Activated CD8-positive, alpha-beta T cell treated with anti-CD3 and anti-CD28 coated beads for 36 hours (primary cell): ENCODE results near the gene DYDC2. TPM values are rescaled to one million over a fixed set of nuclear protein-coding genes. Genes with fewer than 3 reads are reported as not detected.

Source experiments
- ATAC-seq: fragments of 200-7000 bp; cut with Tn5 transposase; one replicate; pipeline ENCODE4 v1.10.0; 2021; ENCODE audit warnings: mild to moderate bottlenecking, moderate library complexity
- CTCF ChIA-PET: fragments of 350-600 bp; sonication (Branson Sonifier 250); formaldehyde crosslinking; loops from one replicate; lab custom pipeline; 2021; ENCODE audit warnings: antibody characterized with exemption; lab: Charles Lee
- POLR2A ChIA-PET: fragments of 350-600 bp; sonication (Branson Sonifier 250); formaldehyde crosslinking; loops from one replicate; lab custom pipeline; 2021; ENCODE audit warnings: antibody characterized with exemption; lab: Charles Lee
- DNase-seq: peaks from one replicate; pipeline ENCODE4 v3.0.0-alpha.2; 2020
- H3K27ac Mint-ChIP-seq: one replicate; pipeline ENCODE4 v1.8.0; 2021; ENCODE audit warnings: mild to moderate bottlenecking, mixed read lengths
- H3K27me3 Mint-ChIP-seq: one replicate; pipeline ENCODE4 v1.8.0; 2021; ENCODE audit warnings: mixed read lengths
- H3K36me3 Mint-ChIP-seq: one replicate; pipeline ENCODE4 v1.8.0; 2021; ENCODE audit warnings: low read depth, mixed read lengths
- H3K4me1 Mint-ChIP-seq: one replicate; pipeline ENCODE4 v1.8.0; 2021; ENCODE audit warnings: low read depth, mixed read lengths
- H3K4me3 Mint-ChIP-seq: one replicate; pipeline ENCODE4 v1.8.0; 2021; ENCODE audit warnings: mild to moderate bottlenecking, moderate library complexity, mixed read lengths
- H3K9me3 Mint-ChIP-seq: one replicate; pipeline ENCODE4 v1.8.0; 2021; ENCODE audit warnings: mixed read lengths
- CTCF ChIP-seq: fragments of 200-600 bp; IDR thresholded peaks from one replicate; pipeline ENCODE4 v1.8.0; 2022; ENCODE audit warnings: antibody characterized with exemption, mild to moderate bottlenecking
- intact Hi-C: fragments of 100-400 bp; cut with micrococcal nuclease; formaldehyde crosslinking; loops from one replicate; pipeline ENCODE4 v1.10.0; 2022
- total RNA-seq, 2 experiments: library from RNA; stranded (reverse); gene quantifications; one replicate each; pipeline ENCODE4 v1.2.3, GENCODE V29; 2021

The DYDC2 gene
- total RNA-seq, 2 experiments from 2014 or later = 0.70 TPM; not detected in 1

GRCh38 chr10:80359644-80360043 lies 3.1 kb downstream of the DYDC2 start:
- H3K4me1 Mint-ChIP-seq = peaks cover 5% of the 10 kb centered on the region
- H3K27ac Mint-ChIP-seq = no peak overlapping the region
- no peak for ATAC-seq
- CTCF ChIA-PET = interaction anchor here (1.6 kb wide), 1 partner anchor 18 kb away, joined by 8 read pairs; no protein-coding TSS in a partner anchor
- H3K27me3 Mint-ChIP-seq = peaks cover 19% of the 10 kb centered on the region
- POLR2A ChIA-PET = no interaction called here
- no peak for TF ChIP-seq CTCF
- peaks cover 1% of the 10 kb centered on the region for H3K9me3 Mint-ChIP-seq
- intact Hi-C loops = no loop called here
- no peak for DNase-seq
- no peaks in the 10 kb centered on the region for H3K36me3 Mint-ChIP-seq
- no peak overlapping the region for H3K4me3 Mint-ChIP-seq

GRCh38 chr10:80365510-80365909 lies 8.9 kb downstream of the DYDC2 start:
- peaks cover 10% of the 10 kb centered on the region for H3K9me3 Mint-ChIP-seq
- no peak overlapping the region for H3K4me3 Mint-ChIP-seq
- no peaks in the 10 kb centered on the region for H3K4me1 Mint-ChIP-seq
- DNase-seq = no peak
- intact Hi-C loops = no loop called here
- POLR2A ChIA-PET = no interaction called here
- H3K27ac Mint-ChIP-seq = no peak overlapping the region
- H3K36me3 Mint-ChIP-seq = peaks cover 3% of the 10 kb centered on the region
- no peak for TF ChIP-seq CTCF
- CTCF ChIA-PET = interaction anchor here (2.6 kb wide), 1 partner anchor 13 kb away, joined by 16 read pairs; no protein-coding TSS in a partner anchor
- ATAC-seq = no peak
- peaks cover 5% of the 10 kb centered on the region for H3K27me3 Mint-ChIP-seq

GRCh38 chr10:80371467-80371866 lies 14.9 kb downstream of the DYDC2 start:
- Mint-ChIP-seq H3K9me3 (peaks cover 10% of the 10 kb centered on the region), H3K36me3 (peaks cover 3% of the 10 kb centered on the region), H3K4me3 (no peak overlapping the region), H3K27ac (no peak overlapping the region), H3K27me3 (peaks cover 5% of the 10 kb centered on the region), H3K4me1 (no peaks in the 10 kb centered on the region)
- ChIA-PET CTCF (no interaction called here), POLR2A (no interaction called here)
- intact Hi-C loops = no loop called here
- ATAC-seq = no peak
- DNase-seq = no peak
- TF ChIP-seq CTCF = no peak

- Mint-ChIP-seq H3K27ac (no peak overlapping the region), H3K4me1 (no peaks in the 10 kb centered on the region), H3K9me3 (peaks cover 4% of the 10 kb centered on the region), H3K27me3 (peaks cover 3% of the 10 kb centered on the region), H3K36me3 (peaks cover 3% of the 10 kb centered on the region), H3K4me3 (no peak overlapping the region)
- ATAC-seq = no peak
- CTCF ChIA-PET = interaction anchor here (1.0 to 1.5 kb wide), 2 partner anchors 111 to 224 kb away, joined by 3 to 4 read pairs; no protein-coding TSS in a partner anchor
- TF ChIP-seq CTCF = no peak
- POLR2A ChIA-PET = no interaction called here
- DNase-seq = no peak
- intact Hi-C loops = no loop called here
Observed at GRCh38 chr10:80372675-80373074, 16.1 kb downstream of the DYDC2 start.

- intact Hi-C loops = no loop called here
- Mint-ChIP-seq H3K4me3 (no peak overlapping the region), H3K36me3 (no peaks in the 10 kb centered on the region), H3K27ac (no peak overlapping the region), H3K4me1 (peaks cover 5% of the 10 kb centered on the region), H3K27me3 (peaks cover 2% of the 10 kb centered on the region), H3K9me3 (no peaks in the 10 kb centered on the region)
- TF ChIP-seq CTCF = no peak
- DNase-seq = no peak
- no peak for ATAC-seq
- ChIA-PET POLR2A (no interaction called here), CTCF (interaction anchor here (1.0 to 1.5 kb wide), 2 partner anchors 112 to 223 kb away, joined by 3 to 4 read pairs; no protein-coding TSS in a partner anchor)
Observed at GRCh38 chr10:80373502-80373901, 16.9 kb downstream of the DYDC2 start.
